GM18870 (cell line): ENCODE results near the gene GCC2.
A peak's percentile ranks its signal among the peaks of the same experiment; 100 is the strongest.
"Not testable (repeated sequence)": the region's sequence is repeated elsewhere in the genome, so short reads cannot be mapped to it uniquely, and the experiment has no call there.

Experiments used
- ATAC-seq: cut with Tn5 transposase; IDR thresholded peaks from one replicate; pipeline ENCODE4 v1.9.1; 2021; ENCODE audit warnings: moderate library complexity; ENCODE audit not compliant: unreplicated experiment

The GCC2 gene

GRCh38 chr2:108436976-108437375 is 12.0 kb upstream of the GCC2 start:
- no peak for ATAC-seq

- ATAC-seq: no peak
These were observed 7.3 kb upstream of the GCC2 start for GRCh38 chr2:108441712-108442111.

- ATAC-seq: no peak
These were observed 3.8 kb upstream of the GCC2 start for GRCh38 chr2:108444941-108445840.

- no peak for ATAC-seq
These were observed 2.3 kb upstream of the GCC2 start for GRCh38 chr2:108446703-108447102.

GRCh38 chr2:108447947-108448677 is 894 bp upstream of the GCC2 start:
- no peak for ATAC-seq

GRCh38 chr2:108449410-108450130 is 564 bp downstream of the GCC2 start:
- peak; percentile 25 for ATAC-seq

- ATAC-seq: no peak
These were observed 1.9 kb downstream of the GCC2 start for GRCh38 chr2:108450863-108451262.

- no peak for ATAC-seq
These were observed 3.0 kb downstream of the GCC2 start for GRCh38 chr2:108451976-108452375.

GRCh38 chr2:108453530-108453929 is 4.5 kb downstream of the GCC2 start:
- not testable (repeated sequence) for ATAC-seq

GRCh38 chr2:108454440-108454839 is 5.4 kb downstream of the GCC2 start:
- ATAC-seq: no peak

- no peak for ATAC-seq
These were observed 6.6 kb downstream of the GCC2 start for GRCh38 chr2:108455571-108455970.

- no peak for ATAC-seq
These were observed 9.1 kb downstream of the GCC2 start for GRCh38 chr2:108458082-108458481.

- ATAC-seq: no peak
These were observed 10.4 kb downstream of the GCC2 start for GRCh38 chr2:108459441-108459840.

- peak; percentile 88 for ATAC-seq
These were observed 11.5 kb downstream of the GCC2 start for GRCh38 chr2:108460345-108461037.

- no peak for ATAC-seq
These were observed 28.1 kb downstream of the GCC2 start for GRCh38 chr2:108477099-108477498.

GRCh38 chr2:108485253-108485652 is 36.2 kb downstream of the GCC2 start:
- ATAC-seq: no peak

GRCh38 chr2:108490506-108491122 is 41.6 kb downstream of the GCC2 start:
- ATAC-seq: no peak

- no peak for ATAC-seq
These were observed 42.8 kb downstream of the GCC2 start for GRCh38 chr2:108491848-108492247.

- no peak for ATAC-seq
These were observed 43.4 kb downstream of the GCC2 start for GRCh38 chr2:108492364-108492763.

- not testable (repeated sequence) for ATAC-seq
These were observed 47.2 kb downstream of the GCC2 start for GRCh38 chr2:108496167-108496566.
